Endometrial microvascular endothelial cells (primary cell): ENCODE results near the gene B4GALT1. TPM values are rescaled to one million over a fixed set of nuclear protein-coding genes. Genes with fewer than 3 reads are reported as not detected.
"Not testable (repeated sequence)": the region's sequence is repeated elsewhere in the genome, so short reads cannot be mapped to it uniquely, and the experiment has no call there.

ENCODE experiments used
- in situ Hi-C: cut with HindIII; loops from 2 replicates; pipeline ENCODE4 v1.10.0; 2017; ENCODE audit warnings: low sequenced_read_pairs, low pct_unique_long_range_greater_than_20kb; ENCODE audit errors: inconsistent ontology term
- total RNA-seq: library from RNA; depleted of rRNA; stranded (reverse); fragments of >200 nt; gene quantifications from one replicate; pipeline ENCODE4 v1.2.3, GENCODE V29; 2015; ENCODE audit errors: inconsistent ontology term

Gene B4GALT1
- total RNA-seq, 1 donor from 2014 or later, result 27.0 TPM

GRCh38 chr9:33110686-33111085, 56.5 kb downstream of the B4GALT1 start:
- in situ Hi-C loops, result no loop called here

- in situ Hi-C loops, result no loop called here
These were observed 57.1 kb downstream of the B4GALT1 start for GRCh38 chr9:33109850-33110595.

- in situ Hi-C loops, result no loop called here
These were observed 58.0 kb downstream of the B4GALT1 start for GRCh38 chr9:33109097-33109496.

- in situ Hi-C loops, result no loop called here
These were observed 58.7 kb downstream of the B4GALT1 start for GRCh38 chr9:33108472-33108871.

- in situ Hi-C loops, result no loop called here
These were observed 59.4 kb downstream of the B4GALT1 start for GRCh38 chr9:33107762-33108161.

- in situ Hi-C loops, result no loop called here
These were observed 60.1 kb downstream of the B4GALT1 start for GRCh38 chr9:33106827-33107621.

- in situ Hi-C loops, result no loop called here
These were observed 60.8 kb downstream of the B4GALT1 start for GRCh38 chr9:33106372-33106771.

- in situ Hi-C loops, result no loop called here
These were observed 61.2 kb downstream of the B4GALT1 start for GRCh38 chr9:33105959-33106358.

- in situ Hi-C loops, result no loop called here
These were observed 61.6 kb downstream of the B4GALT1 start for GRCh38 chr9:33105504-33105903.

GRCh38 chr9:33104401-33104800, 62.7 kb downstream of the B4GALT1 start:
- in situ Hi-C loops, result no loop called here

GRCh38 chr9:33103501-33104281, 63.4 kb downstream of the B4GALT1 start:
- in situ Hi-C loops, result no loop called here

- in situ Hi-C loops, result no loop called here
These were observed 64.5 kb downstream of the B4GALT1 start for GRCh38 chr9:33102551-33103210.

GRCh38 chr9:33101104-33101951, 65.8 kb downstream of the B4GALT1 start:
- in situ Hi-C loops, result no loop called here

GRCh38 chr9:33099754-33100153, 67.4 kb downstream of the B4GALT1 start:
- in situ Hi-C loops, result no loop called here

- in situ Hi-C loops, result no loop called here
These were observed 69.9 kb downstream of the B4GALT1 start for GRCh38 chr9:33097192-33097591.

GRCh38 chr9:33092634-33093033, 74.5 kb downstream of the B4GALT1 start:
- in situ Hi-C loops, result no loop called here

GRCh38 chr9:33085672-33086071, 81.5 kb downstream of the B4GALT1 start:
- in situ Hi-C loops, result not testable (repeated sequence)
